Neutrophil (primary cell): ENCODE data around the gene VWA5B1.

Source experiments
- H3K27ac ChIP-seq: fragments of 200-600 bp; sonication (generic); 2 replicates; pipeline ENCODE4 v1.5.1; 2016; ENCODE audit warnings: mild to moderate bottlenecking, moderate library complexity
- H3K27me3 ChIP-seq: fragments of 200-600 bp; sonication (generic); 2 replicates; pipeline ENCODE4 v1.6.0; 2016; ENCODE audit warnings: mild to moderate bottlenecking
- H3K36me3 ChIP-seq: fragments of 200-600 bp; sonication (generic); 2 replicates; pipeline ENCODE4 v1.5.1; 2017
- H3K4me1 ChIP-seq, 2 experiments: fragments of 200-600 bp in 1 of 2; sonication (generic) in 1 of 2; 1 replicate in 1 of 2; 2 replicates in 1 of 2; pipeline versions ENCODE4 v1.5.1 to v1.6.1; 2013 to 2016; ENCODE audit warnings: low read depth in 1 of 2, low read length in 1 of 2, mild to moderate bottlenecking in 1 of 2, moderate library complexity in 1 of 2; ENCODE audit not compliant: control insufficient read depth in 1 of 2, insufficient read depth in 1 of 2
- H3K4me3 ChIP-seq, 2 experiments: fragments of 200-600 bp in 1 of 2; sonication (generic) in 1 of 2; 1 replicate in 1 of 2; 2 replicates in 1 of 2; pipeline ENCODE4 v1.5.1; 2013 to 2016; ENCODE audit warnings: low read depth in 1 of 2, low read length in 1 of 2, mild to moderate bottlenecking in 1 of 2, moderate library complexity in 1 of 2
- H3K9me3 ChIP-seq: fragments of 200-600 bp; sonication (generic); 2 replicates; pipeline ENCODE4 v1.5.1; 2016
- TF ChIP-seq, protein P1 (sequence below): fragments of 200-600 bp; sonication (generic); IDR thresholded peaks from 2 replicates; pipeline ENCODE4 v1.5.1; 2016; ENCODE audit warnings: antibody characterized with exemption

VWA5B1 gene

DNA sequence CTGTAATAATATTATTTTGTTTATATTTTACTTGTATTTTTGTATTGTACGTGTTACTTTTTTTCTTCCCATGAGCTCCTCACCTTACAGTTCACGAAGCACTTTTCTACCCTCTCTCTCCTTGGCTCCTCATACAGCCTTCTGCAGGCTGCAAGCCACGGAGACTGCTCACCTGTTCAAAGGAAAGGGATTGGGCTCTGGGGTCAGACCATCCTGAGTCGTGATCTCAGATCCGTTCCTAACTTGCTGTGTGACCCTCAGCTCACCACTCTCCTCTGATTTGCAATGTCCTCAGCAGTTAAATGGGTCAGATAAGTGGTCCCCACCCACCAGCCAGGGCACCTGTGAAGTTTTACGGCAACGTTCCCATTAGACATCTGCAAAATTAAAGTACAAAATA lies 54.1 kb downstream of the VWA5B1 start:
- H3K9me3 ChIP-seq: no peaks in the 10 kb centered on the region
- H3K36me3 ChIP-seq: no peaks in the 10 kb centered on the region
- no peak overlapping the region for H3K4me3 ChIP-seq
- no peaks in the 10 kb centered on the region for H3K4me1 ChIP-seq
- TF ChIP-seq, protein P1, sequence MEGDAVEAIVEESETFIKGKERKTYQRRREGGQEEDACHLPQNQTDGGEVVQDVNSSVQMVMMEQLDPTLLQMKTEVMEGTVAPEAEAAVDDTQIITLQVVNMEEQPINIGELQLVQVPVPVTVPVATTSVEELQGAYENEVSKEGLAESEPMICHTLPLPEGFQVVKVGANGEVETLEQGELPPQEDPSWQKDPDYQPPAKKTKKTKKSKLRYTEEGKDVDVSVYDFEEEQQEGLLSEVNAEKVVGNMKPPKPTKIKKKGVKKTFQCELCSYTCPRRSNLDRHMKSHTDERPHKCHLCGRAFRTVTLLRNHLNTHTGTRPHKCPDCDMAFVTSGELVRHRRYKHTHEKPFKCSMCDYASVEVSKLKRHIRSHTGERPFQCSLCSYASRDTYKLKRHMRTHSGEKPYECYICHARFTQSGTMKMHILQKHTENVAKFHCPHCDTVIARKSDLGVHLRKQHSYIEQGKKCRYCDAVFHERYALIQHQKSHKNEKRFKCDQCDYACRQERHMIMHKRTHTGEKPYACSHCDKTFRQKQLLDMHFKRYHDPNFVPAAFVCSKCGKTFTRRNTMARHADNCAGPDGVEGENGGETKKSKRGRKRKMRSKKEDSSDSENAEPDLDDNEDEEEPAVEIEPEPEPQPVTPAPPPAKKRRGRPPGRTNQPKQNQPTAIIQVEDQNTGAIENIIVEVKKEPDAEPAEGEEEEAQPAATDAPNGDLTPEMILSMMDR: no peak
- H3K27ac ChIP-seq: no peak overlapping the region
- peaks cover 75% of the 10 kb centered on the region for H3K27me3 ChIP-seq

DNA sequence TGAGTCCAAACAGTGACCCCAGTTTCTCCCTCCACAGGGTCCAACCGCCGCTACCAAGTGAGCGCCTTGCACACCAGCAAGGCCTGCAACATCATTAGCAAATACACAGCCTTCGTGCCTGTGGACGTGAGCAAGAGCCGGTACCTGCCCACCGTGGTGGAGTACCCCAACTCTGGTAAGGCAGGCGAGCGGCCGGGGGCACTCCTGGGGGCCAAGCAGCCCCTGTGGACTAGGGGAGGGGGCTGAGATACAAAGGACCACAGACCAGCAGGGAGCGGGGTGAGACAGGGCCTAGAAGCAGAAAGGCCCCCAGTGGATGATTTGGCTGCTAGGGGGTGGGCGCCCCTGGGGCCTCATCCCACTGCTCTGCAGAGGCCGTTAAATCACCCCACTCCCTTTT lies 54.7 kb downstream of the VWA5B1 start:
- Histone ChIP-seq H3K4me1 (no peaks in the 10 kb centered on the region), H3K27ac (no peak overlapping the region), H3K27me3 (peaks cover 68% of the 10 kb centered on the region), H3K36me3 (no peaks in the 10 kb centered on the region), H3K4me3 (no peak overlapping the region), H3K9me3 (no peaks in the 10 kb centered on the region)
- TF ChIP-seq, protein P1: no peak

DNA sequence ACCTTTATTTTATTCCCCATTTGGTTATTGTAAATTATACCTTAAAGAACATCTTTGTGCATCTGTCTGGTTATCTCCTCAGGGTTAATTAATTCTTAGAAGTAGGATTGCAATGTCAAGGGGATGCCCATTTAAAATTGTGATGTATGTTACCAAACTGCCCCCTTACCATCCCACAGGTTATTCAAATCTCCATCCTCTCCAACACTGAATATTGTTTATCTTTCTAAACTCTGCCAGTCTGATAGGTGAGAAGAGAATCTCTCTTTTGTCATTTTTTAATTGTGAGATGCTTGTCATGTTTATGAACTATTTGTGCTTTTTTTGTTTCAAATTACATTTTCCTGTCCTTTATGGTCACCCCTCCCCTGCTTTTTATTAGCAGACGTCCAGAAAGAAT lies 55.8 kb downstream of the VWA5B1 start:
- H3K36me3 ChIP-seq: no peaks in the 10 kb centered on the region
- H3K27ac ChIP-seq: no peak overlapping the region
- peaks cover 58% of the 10 kb centered on the region for H3K27me3 ChIP-seq
- TF ChIP-seq, protein P1: no peak
- no peaks in the 10 kb centered on the region for H3K9me3 ChIP-seq
- no peak overlapping the region for H3K4me3 ChIP-seq
- H3K4me1 ChIP-seq: no peaks in the 10 kb centered on the region

DNA sequence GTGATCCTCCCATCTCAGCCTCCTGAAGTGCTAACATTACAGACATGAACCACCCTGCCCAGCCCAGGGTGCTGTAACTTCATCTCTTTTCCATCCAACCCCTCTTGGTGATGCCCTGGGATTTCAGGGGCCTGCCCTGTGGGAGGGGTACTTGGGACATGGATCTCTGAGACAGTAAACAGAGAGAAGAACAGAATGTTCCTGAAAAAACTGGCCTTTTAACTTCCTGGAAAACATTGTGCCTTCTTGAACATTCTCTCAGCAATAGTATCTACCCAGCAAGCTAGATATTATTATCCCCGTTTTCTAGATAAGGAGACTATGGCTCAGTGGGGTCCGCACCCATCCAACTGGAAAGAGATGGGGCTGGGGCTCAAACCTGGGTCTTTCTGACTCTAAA lies 57.0 kb downstream of the VWA5B1 start:
- H3K4me3 ChIP-seq: no peak overlapping the region
- H3K9me3 ChIP-seq: no peaks in the 10 kb centered on the region
- H3K27me3 ChIP-seq: peaks cover 45% of the 10 kb centered on the region
- no peak overlapping the region for H3K27ac ChIP-seq
- TF ChIP-seq, protein P1: no peak
- H3K36me3 ChIP-seq: no peaks in the 10 kb centered on the region
- no peaks in the 10 kb centered on the region for H3K4me1 ChIP-seq

DNA sequence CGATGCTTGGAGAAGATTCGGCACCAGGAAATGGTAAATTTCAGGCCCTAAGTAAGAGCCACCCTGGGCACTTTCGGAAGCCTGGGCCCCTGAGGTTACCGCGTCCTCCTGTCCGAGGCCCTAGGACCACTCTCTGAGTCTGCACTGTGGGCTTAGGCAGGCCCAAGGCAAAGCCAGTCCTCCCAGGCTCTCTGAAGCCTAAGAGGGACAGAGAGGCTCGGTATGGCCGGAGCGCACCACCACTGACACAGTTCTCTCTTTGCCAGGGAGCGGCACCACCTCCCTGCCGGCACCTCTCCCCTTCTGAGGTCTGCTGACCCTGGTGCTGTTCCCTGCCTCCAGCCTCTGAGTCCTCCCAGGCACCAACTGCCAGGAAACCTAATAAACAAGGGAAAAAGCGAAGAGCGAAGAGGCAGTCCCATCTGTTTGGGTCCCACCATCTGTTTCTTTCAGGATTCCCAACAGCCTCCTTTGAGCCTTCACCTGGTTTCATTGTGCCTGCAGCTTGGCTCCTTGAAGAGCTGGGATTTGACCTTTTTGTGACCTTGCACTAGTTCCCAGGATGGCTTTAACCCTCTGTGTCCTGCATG lies 57.7 kb downstream of the VWA5B1 start:
- TF ChIP-seq, protein P1: no peak
- Histone ChIP-seq H3K36me3 (no peaks in the 10 kb centered on the region), H3K9me3 (no peaks in the 10 kb centered on the region), H3K4me3 (no peak overlapping the region), H3K4me1 (no peaks in the 10 kb centered on the region), H3K27me3 (peaks cover 38% of the 10 kb centered on the region), H3K27ac (no peak overlapping the region)

DNA sequence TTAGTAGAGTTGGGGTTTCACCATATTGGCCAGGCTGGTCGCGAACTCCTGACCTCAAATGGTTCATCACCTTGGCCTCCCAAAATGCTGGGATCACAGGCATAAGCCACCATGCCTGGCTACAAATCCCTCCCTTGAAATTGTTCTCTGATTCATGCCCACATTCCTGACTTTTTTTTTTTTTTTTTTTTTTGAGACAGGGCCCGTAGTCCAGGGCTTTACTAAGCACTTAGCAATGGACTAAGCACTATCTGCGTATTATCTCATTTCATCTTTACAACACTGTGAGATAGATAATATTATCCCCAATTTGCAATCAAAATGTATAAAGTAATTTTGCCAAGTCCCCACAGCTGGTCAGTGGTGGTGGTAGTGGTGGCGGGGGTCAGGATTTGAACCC lies 58.9 kb downstream of the VWA5B1 start:
- H3K9me3 ChIP-seq: no peaks in the 10 kb centered on the region
- peaks cover 27% of the 10 kb centered on the region for H3K27me3 ChIP-seq
- no peaks in the 10 kb centered on the region for H3K36me3 ChIP-seq
- H3K4me1 ChIP-seq: no peaks in the 10 kb centered on the region
- no peak overlapping the region for H3K4me3 ChIP-seq
- no peak overlapping the region for H3K27ac ChIP-seq
- TF ChIP-seq, protein P1: no peak
